ENCODE data around the gene GABRA5.

DNA sequence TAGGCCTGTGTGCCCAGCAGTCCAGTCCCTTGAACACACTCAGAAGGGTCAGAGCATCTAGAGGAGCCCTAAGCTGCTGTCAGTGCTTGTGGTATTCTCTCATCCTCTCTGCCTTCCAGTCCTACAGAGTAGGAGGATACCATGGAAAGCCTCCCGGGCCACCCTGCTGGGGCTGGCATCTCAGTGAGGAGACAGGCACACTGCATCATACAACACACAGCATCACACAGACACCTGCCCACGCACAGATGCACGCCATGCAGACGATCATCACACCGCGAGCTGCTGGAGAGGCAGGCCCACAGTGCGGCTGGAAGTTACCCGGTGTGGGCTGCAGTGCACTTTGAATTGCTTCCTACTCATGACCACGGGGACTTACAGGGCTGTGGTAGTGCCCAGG is 15.2 kb downstream of the GABRA5 start:
- TF ChIP-seq CTCF (IDR thresholded peaks at IDR 0.05; ENCODE audit: control extremely low read depth in 1 of 3, insufficient read depth in 1 of 3, low read depth in 1 of 3, low read length in 3 of 3) = no peak
- TF ChIP-seq ZNF274 (IDR thresholded peaks at IDR 0.05; ENCODE audit: borderline replicate concordance, extremely low read depth, low read length) = no peak
- TF ChIP-seq, protein P1, sequence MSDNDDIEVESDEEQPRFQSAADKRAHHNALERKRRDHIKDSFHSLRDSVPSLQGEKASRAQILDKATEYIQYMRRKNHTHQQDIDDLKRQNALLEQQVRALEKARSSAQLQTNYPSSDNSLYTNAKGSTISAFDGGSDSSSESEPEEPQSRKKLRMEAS (IDR thresholded peaks at IDR 0.05) = no peak
- TF ChIP-seq TAF1 (IDR thresholded peaks at IDR 0.05; ENCODE audit: low read depth, low read length) = no peak
- no peak for TF ChIP-seq HDAC2 (IDR thresholded peaks at IDR 0.05; ENCODE audit: borderline replicate concordance in 1 of 2, low read depth in 2 of 2, low read length in 2 of 2)
- no peak for TF ChIP-seq POLR2A (IDR thresholded peaks at IDR 0.05; ENCODE audit: control extremely low read depth in 1 of 2, low read depth in 2 of 2, low read length in 2 of 2)
- TF ChIP-seq TEAD4 (IDR thresholded peaks at IDR 0.05; ENCODE audit: low read depth, low read length) = no peak
- no peak for TF ChIP-seq EGR1 (IDR thresholded peaks at IDR 0.05; ENCODE audit: borderline replicate concordance, low read depth, low read length)
- TF ChIP-seq SP1 (IDR thresholded peaks at IDR 0.05; ENCODE audit: low read depth, low read length) = no peak
- TF ChIP-seq KDM5A (IDR thresholded peaks at IDR 0.05; ENCODE audit: low read length) = no peak
- no peak for TF ChIP-seq BRCA1 (IDR thresholded peaks at IDR 0.05; ENCODE audit: low read depth, low read length)

Measured in H1 (cell line).